GM18505 (cell line): ENCODE measurements around the gene TBCEL.

Source experiments
- ATAC-seq: cut with Tn5 transposase; IDR thresholded peaks from one replicate; pipeline ENCODE4 v1.9.1; 2021; ENCODE audit not compliant: unreplicated experiment
- POLR2A ChIP-seq: IDR thresholded peaks from 4 replicates; pipeline ENCODE4 v1.6.1; 2011; ENCODE audit warnings: borderline replicate concordance; ENCODE audit not compliant: insufficient read depth, insufficient read length; ENCODE audit errors: extremely low read depth

The TBCEL gene

GRCh38 chr11:121023848-121024751 is at the start of gene TBCEL:
Gene TBCEL (plus strand): TSS chr11:121024102. CDS start chr11:121045691, 21,589 bp downstream.
- ATAC-seq = peak; percentile 91
- TF ChIP-seq POLR2A = peak; percentile 61

GRCh38 chr11:120974466-120974865 is 49.4 kb upstream of the TBCEL start:
- TF ChIP-seq POLR2A = no peak
- ATAC-seq = no peak

GRCh38 chr11:120974965-120975364 is 48.9 kb upstream of the TBCEL start:
- ATAC-seq = no peak
- no peak for TF ChIP-seq POLR2A

- TF ChIP-seq POLR2A = no peak
- no peak for ATAC-seq
These were observed 46.4 kb upstream of the TBCEL start for GRCh38 chr11:120977266-120978137.

- no peak for ATAC-seq
- TF ChIP-seq POLR2A = no peak
These were observed 45.2 kb upstream of the TBCEL start for GRCh38 chr11:120978701-120979100.

GRCh38 chr11:120985718-120986569 is 38.0 kb upstream of the TBCEL start:
- no peak for ATAC-seq

GRCh38 chr11:120988603-120989002 is 35.3 kb upstream of the TBCEL start:
- no peak for TF ChIP-seq POLR2A
- ATAC-seq = no peak

More at GRCh38 chr11:120985718-120986569, 38.0 kb upstream of the TBCEL start:
- no peak for TF ChIP-seq POLR2A

- ATAC-seq = no peak
- TF ChIP-seq POLR2A = no peak
These were observed 31.8 kb upstream of the TBCEL start for GRCh38 chr11:120991830-120992686.

GRCh38 chr11:120994091-120994859 is 29.6 kb upstream of the TBCEL start:
- no peak for ATAC-seq
- no peak for TF ChIP-seq POLR2A

GRCh38 chr11:120995184-120995583 is 28.7 kb upstream of the TBCEL start:
- ATAC-seq = no peak
- TF ChIP-seq POLR2A = no peak

- ATAC-seq = no peak
- no peak for TF ChIP-seq POLR2A
These were observed 26.9 kb upstream of the TBCEL start for GRCh38 chr11:120996973-120997372.
